ENCODE measurements around the gene PRKCA.

- TF ChIP-seq CTCF (conservative IDR thresholded peaks at IDR 0.05; ENCODE audit: low read depth in 2 of 2) (no peak), REST (IDR thresholded peaks at IDR 0.05; ENCODE audit: unreplicated experiment) (no peak), EZH2 (IDR thresholded peaks at IDR 0.05; ENCODE audit: low read depth, unreplicated experiment) (no peak), ETS1 (IDR thresholded peaks at IDR 0.05) (no peak), POLR2AphosphoS5 (IDR thresholded peaks at IDR 0.05; ENCODE audit: low read depth) (no peak), NANOG (IDR thresholded peaks at IDR 0.05; ENCODE audit: borderline replicate concordance) (no peak), EZH2phosphoT487 (IDR thresholded peaks at IDR 0.05; ENCODE audit: unreplicated experiment) (no peak), STAT1 (IDR thresholded peaks at IDR 0.05; ENCODE audit: unreplicated experiment) (no peak), JUNB (IDR thresholded peaks at IDR 0.05; ENCODE audit: unreplicated experiment) (no peak), ZNF462 (CRISPR knock-in tag; IDR thresholded peaks at IDR 0.05) (no peak)
Measured at GRCh38 chr17:66416207-66416940, 114.0 kb downstream of the PRKCA start.
